HepG2 (cell line): ENCODE results near the gene PLXNC1. TPM values are rescaled to one million over a fixed set of nuclear protein-coding genes. Genes with fewer than 3 reads are reported as not detected.

Experiments used
- ATAC-seq: fragments of 200-7000 bp; cut with Tn5 transposase; 3 replicates; pipeline ENCODE4 v1.9.1; 2020; ENCODE audit warnings: mild to moderate bottlenecking, moderate library complexity
- BruUV-seq: library from RNA; stranded (reverse); fragments of 400-500 nt; replicated peaks from 2 replicates; lab custom pipeline; 2021; lab: Mats Ljungman, UMichigan
- CTCF ChIA-PET: fragments of 300-600 bp; formaldehyde crosslinking; extraction: SDS; loops from one replicate; lab custom pipeline; 2021; ENCODE audit warnings: low total read pairs, inconsistent platforms, low intra/inter-chr PET ratio; lab: Yijun Ruan, JAX
- POLR2A ChIA-PET: fragments of 350-600 bp; sonication (Branson Sonifier 250); formaldehyde crosslinking; loops from one replicate; lab custom pipeline; 2020; ENCODE audit warnings: antibody characterized with exemption, inconsistent platforms; lab: Yijun Ruan, JAX
- DNase-seq: peaks from one replicate; pipeline ENCODE4 v3.0.0-alpha.2; 2015; ENCODE audit warnings: low spot score
- FAIRE-seq: peaks from 3 replicates; lab custom pipeline; 2011; peaks lifted over from hg19 to GRCh38; lab: Jason Lieb, UNC
- H2AFZ ChIP-seq: one replicate; pipeline ENCODE4 v1.6.1; 2011; ENCODE audit warnings: low read length, inconsistent platforms
- H3K27ac ChIP-seq: fragments of 300-600 bp; 3 replicates; pipeline ENCODE4 v1.8.0; 2011; ENCODE audit warnings: mixed run types, mild to moderate bottlenecking, mixed read lengths, low read length, inconsistent platforms; ENCODE audit not compliant: insufficient read depth; ENCODE audit errors: extremely low read length
- H3K27me3 ChIP-seq, 2 experiments: fragments of 200-600 bp in 1 of 2; 2 replicates in 1 of 2; 3 replicates in 1 of 2; pipeline versions ENCODE4 v1.6.0 to v1.8.0; 2011; ENCODE audit warnings: low read length in 2 of 2, mild to moderate bottlenecking in 2 of 2, moderate library complexity in 2 of 2, inconsistent platforms in 1 of 2; ENCODE audit not compliant: insufficient read depth in 2 of 2, control insufficient read depth in 1 of 2
- H3K36me3 ChIP-seq, 2 experiments: fragments of 200-600 bp in 1 of 2; replicated peaks in 1 of 2; 2 replicates in 1 of 2; 3 replicates in 1 of 2; pipeline versions ENCODE4 v1.5.1 to v1.8.0; 2011; ENCODE audit warnings: low read length in 2 of 2, inconsistent platforms in 1 of 2; ENCODE audit not compliant: insufficient read depth in 2 of 2, control insufficient read depth in 1 of 2
- H3K4me1 ChIP-seq: 2 replicates; pipeline ENCODE4 v1.5.1; 2012; ENCODE audit warnings: low read length, inconsistent platforms; ENCODE audit not compliant: insufficient read depth
- H3K4me2 ChIP-seq: 2 replicates; pipeline ENCODE4 v1.6.0; 2011; ENCODE audit warnings: low read depth, low read length, inconsistent platforms
- H3K4me3 ChIP-seq, 3 experiments: fragments of 200-600 bp in 1 of 3; sonication (generic), shearing (Covaris generic) in 1 of 3; replicated peaks in 1 of 3; 2 replicates each; pipeline ENCODE4 v1.5.1; 2011 to 2016; ENCODE audit warnings: low read length in 3 of 3, inconsistent platforms in 2 of 3, low read depth in 2 of 3, mild to moderate bottlenecking in 2 of 3, control low read depth in 1 of 3, mixed read lengths in 1 of 3; ENCODE audit not compliant: insufficient read depth in 1 of 3
- H3K79me2 ChIP-seq: one replicate; pipeline ENCODE4 v1.6.1; 2011; ENCODE audit warnings: low read length, inconsistent platforms; ENCODE audit not compliant: insufficient read depth
- H3K9ac ChIP-seq: 2 replicates; pipeline ENCODE4 v1.6.0; 2011; ENCODE audit warnings: mild to moderate bottlenecking, low read depth, low read length, inconsistent platforms; ENCODE audit not compliant: insufficient read depth
- H3K9me3 ChIP-seq: 2 replicates; pipeline ENCODE4 v1.5.1; 2012; ENCODE audit warnings: mild to moderate bottlenecking, low read length
- H4K20me1 ChIP-seq: 2 replicates; pipeline ENCODE4 v1.6.0; 2011; ENCODE audit warnings: inconsistent platforms, mild to moderate bottlenecking, low read length, moderate library complexity; ENCODE audit not compliant: insufficient read depth
- FOXP4 ChIP-seq: sonication (generic); formaldehyde crosslinking; IDR thresholded peaks from 2 replicates; pipeline ENCODE4 v1.4.0; 2020; ENCODE audit warnings: missing genetic modification reagents
- HDAC6 ChIP-seq: fragments of 200-600 bp; sonication (generic); IDR thresholded peaks from 2 replicates; pipeline ENCODE4 v1.7.0; 2017; ENCODE audit warnings: mild to moderate bottlenecking, antibody characterized with exemption, low read length, low read depth
- KLF9 ChIP-seq: IDR thresholded peaks from 2 replicates; pipeline ENCODE4 v1.6.1; 2016; ENCODE audit warnings: low read depth
- MBD4 ChIP-seq: IDR thresholded peaks from 2 replicates; pipeline ENCODE4 v1.6.1; 2012; ENCODE audit warnings: low read length, inconsistent platforms, borderline replicate concordance
- TAF15 ChIP-seq: fragments of 200-400 bp; formaldehyde crosslinking; IDR thresholded peaks from one replicate; pipeline ENCODE4 v1.6.1; 2018; ENCODE audit warnings: mild to moderate bottlenecking, low read depth, low read length; ENCODE audit not compliant: poor library complexity, severe bottlenecking
- ZNF484 ChIP-seq: sonication (generic); formaldehyde crosslinking; IDR thresholded peaks from 2 replicates; pipeline ENCODE4 v1.5.1; 2020; ENCODE audit warnings: mild to moderate bottlenecking, low read depth, missing genetic modification reagents, borderline replicate concordance
- ZSCAN29 ChIP-seq: sonication (generic); formaldehyde crosslinking; conservative IDR thresholded peaks from 2 replicates; pipeline ENCODE4 v1.4.0; 2020; ENCODE audit warnings: mild to moderate bottlenecking, missing genetic modification reagents
- WGBS: methylation state at CpG from one replicate; pipeline ENCODE4 v1.1.6; 2017; ENCODE audit warnings: low lambda C conversion rate; 5-methylcytosine and 5-hydroxymethylcytosine counted together
- in situ Hi-C: cut with HindIII; loops from 2 replicates; pipeline ENCODE4 v1.10.0; 2017; ENCODE audit warnings: low pct_unique_long_range_greater_than_20kb; ENCODE audit not compliant: extremely low pct_ligation_motif_present
- intact Hi-C: fragments of 100-400 bp; cut with micrococcal nuclease; formaldehyde crosslinking; loops from one replicate; pipeline ENCODE4 v1.10.0; 2022; ENCODE audit not compliant: unreplicated experiment
- polyA plus RNA-seq, 8 experiments: library from polyadenylated mRNA; depleted of rRNA in 3 of 8; stranded (reverse) in 7 of 8; unstranded in 1 of 8; fragments of >200 nt; fragmentation: Illumina TruSeq in 4 of 8; extraction: Trizol in 4 of 8; gene quantifications; 2 replicates each; pipeline versions ENCODE4 v1.2.1 to v1.2.3, GENCODE V29; 2011 to 2016; ENCODE audit warnings: low read depth in 4 of 8, missing spikeins in 1 of 8, mixed read lengths in 1 of 8; ENCODE audit not compliant: insufficient read depth in 1 of 8
- total RNA-seq, 5 experiments: library from RNA; depleted of rRNA; stranded (reverse); fragments of >200 nt; fragmentation: Illumina TruSeq; extraction: Trizol; gene quantifications; 2 replicates each; pipeline ENCODE4 v1.2.3, GENCODE V29; 2016; ENCODE audit warnings: low read depth in 1 of 5
- TF ChIP-seq, protein P1 (sequence below): IDR thresholded peaks from 2 replicates; pipeline ENCODE4 v1.6.1; 2016; ENCODE audit warnings: missing genetic modification reagents, missing compliant biosample characterization

Gene PLXNC1
- total and polyA plus RNA-seq, 2 of the 13 experiments (the other 11 are each of a cell fraction or from before 2014, with no cell fraction given) = 6.6 to 11.2 TPM

DNA sequence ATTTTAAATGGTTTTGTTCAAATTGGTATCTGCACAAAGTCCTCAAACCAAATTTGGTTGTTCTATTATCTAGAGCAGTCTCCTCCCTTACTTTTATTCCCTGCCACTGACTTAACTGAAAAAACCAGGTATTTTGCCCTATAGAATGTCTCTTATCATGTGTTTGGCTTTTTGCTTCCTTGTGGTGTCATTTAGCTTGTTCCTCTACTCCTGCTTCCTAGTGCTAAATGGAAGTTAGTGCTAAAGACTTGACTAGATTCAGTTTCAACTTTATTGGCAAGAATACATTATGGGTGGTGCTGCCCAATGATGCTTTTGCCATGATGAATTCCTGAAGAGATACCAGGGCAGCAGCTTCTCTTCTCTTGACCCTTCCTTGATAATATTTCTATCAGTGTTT lies 29.7 kb downstream of the PLXNC1 start:
- intact Hi-C loops (no loop called here), in situ Hi-C loops (no loop called here)
- no TSS peak for BruUV-seq
- H3K4me3 ChIP-seq = no peak overlapping the region
- FAIRE-seq = no peak
- CTCF ChIA-PET = no interaction called here
- H3K4me1 ChIP-seq = peaks cover 59% of the 10 kb centered on the region
- DNase-seq = no peak
- no peak overlapping the region for H2AFZ ChIP-seq
- no peaks in the 10 kb centered on the region for H3K27me3 ChIP-seq
- TF ChIP-seq, protein P1, sequence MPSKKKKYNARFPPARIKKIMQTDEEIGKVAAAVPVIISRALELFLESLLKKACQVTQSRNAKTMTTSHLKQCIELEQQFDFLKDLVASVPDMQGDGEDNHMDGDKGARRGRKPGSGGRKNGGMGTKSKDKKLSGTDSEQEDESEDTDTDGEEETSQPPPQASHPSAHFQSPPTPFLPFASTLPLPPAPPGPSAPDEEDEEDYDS (CRISPR knock-in tag) = no peak
- peak; percentile 98; the same call in 1 of the 2 replicates for TF ChIP-seq ZNF484 (CRISPR knock-in tag)
- H3K36me3 ChIP-seq = 0 out of 5 replicates have a peak, but pooled peaks cover 0 to 1% of the 10 kb centered on the region in 2 experiments
- no peak overlapping the region for H3K4me2 ChIP-seq
- no peaks in the 10 kb centered on the region for H3K79me2 ChIP-seq
- ATAC-seq = no peak
- POLR2A ChIA-PET = interaction anchor here (1.4 kb wide), 1 partner anchor 26 kb away, joined by 3 read pairs; no protein-coding TSS in a partner anchor
- no peaks in the 10 kb centered on the region for H4K20me1 ChIP-seq
- no peak overlapping the region for H3K9ac ChIP-seq
- H3K27ac ChIP-seq = no peak overlapping the region
- peaks cover 10% of the 10 kb centered on the region for H3K9me3 ChIP-seq

DNA sequence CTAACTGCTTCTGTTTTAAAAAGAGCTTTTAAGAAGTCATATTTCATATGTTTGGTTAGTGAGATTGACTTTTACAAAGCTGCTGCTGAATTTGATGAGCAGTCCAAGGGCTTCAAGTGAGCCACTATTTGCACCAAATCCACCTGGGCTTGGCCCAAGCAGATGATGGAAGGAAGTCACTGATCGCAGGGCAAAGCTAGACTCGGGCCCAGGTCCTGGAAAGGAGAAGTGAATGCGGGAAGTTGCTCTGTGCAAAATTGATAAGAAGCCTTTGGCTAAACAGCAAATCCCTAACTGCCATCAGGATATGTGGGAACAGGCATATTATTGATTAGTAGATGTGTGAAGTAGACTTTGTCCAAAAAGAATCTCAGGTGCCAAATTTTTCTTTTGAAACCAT lies 30.5 kb downstream of the PLXNC1 start:
- no peak for ATAC-seq
- Histone ChIP-seq H3K36me3 (0 out of 5 replicates have a peak, but pooled peaks cover 0 to 1% of the 10 kb centered on the region in 2 experiments), H4K20me1 (no peaks in the 10 kb centered on the region), H3K4me2 (no peak overlapping the region), H3K9ac (no peak overlapping the region), H2AFZ (no peak overlapping the region), H3K79me2 (no peaks in the 10 kb centered on the region), H3K4me3 (no peak overlapping the region), H3K27ac (no peak overlapping the region), H3K27me3 (no peaks in the 10 kb centered on the region), H3K4me1 (peaks cover 59% of the 10 kb centered on the region), H3K9me3 (peaks cover 10% of the 10 kb centered on the region)
- POLR2A ChIA-PET = interaction anchor here (1.4 kb wide), 1 partner anchor 27 kb away, joined by 3 read pairs; no protein-coding TSS in a partner anchor
- BruUV-seq = no TSS peak
- TF ChIP-seq ZSCAN29 = no peak
- no peak for TF ChIP-seq TAF15
- TF ChIP-seq KLF9 (CRISPR knock-in tag) = no peak
- TF ChIP-seq FOXP4 (CRISPR knock-in tag) = no peak
- TF ChIP-seq MBD4 = no peak
- no peak for TF ChIP-seq HDAC6
- CTCF ChIA-PET = no interaction called here
- 95% methylated on average over 3 of the region's 3 CpGs for WGBS
- DNase-seq = no peak
- intact Hi-C loops = no loop called here
- FAIRE-seq = no peak
- in situ Hi-C loops = no loop called here
